ENCODE data around the gene MRPL44.
A peak's percentile ranks its signal among the peaks of the same experiment; 100 is the strongest.

MRPL44 gene

GRCh38 chr2:223954401-223954800 is 2.9 kb upstream of the MRPL44 start:
- Histone ChIP-seq H3K4me3 (no peak overlapping the region), H3K9me3 (no peaks in the 10 kb centered on the region), H3K27ac (no peak overlapping the region), H3K4me1 (peaks cover 0 to 25% (median 19%) of the 10 kb centered on the region in 4 donors), H3K27me3 (no peaks in the 10 kb centered on the region), H3K36me3 (no peaks in the 10 kb centered on the region)
- DNase-seq: no peak
- TF ChIP-seq, protein P1, sequence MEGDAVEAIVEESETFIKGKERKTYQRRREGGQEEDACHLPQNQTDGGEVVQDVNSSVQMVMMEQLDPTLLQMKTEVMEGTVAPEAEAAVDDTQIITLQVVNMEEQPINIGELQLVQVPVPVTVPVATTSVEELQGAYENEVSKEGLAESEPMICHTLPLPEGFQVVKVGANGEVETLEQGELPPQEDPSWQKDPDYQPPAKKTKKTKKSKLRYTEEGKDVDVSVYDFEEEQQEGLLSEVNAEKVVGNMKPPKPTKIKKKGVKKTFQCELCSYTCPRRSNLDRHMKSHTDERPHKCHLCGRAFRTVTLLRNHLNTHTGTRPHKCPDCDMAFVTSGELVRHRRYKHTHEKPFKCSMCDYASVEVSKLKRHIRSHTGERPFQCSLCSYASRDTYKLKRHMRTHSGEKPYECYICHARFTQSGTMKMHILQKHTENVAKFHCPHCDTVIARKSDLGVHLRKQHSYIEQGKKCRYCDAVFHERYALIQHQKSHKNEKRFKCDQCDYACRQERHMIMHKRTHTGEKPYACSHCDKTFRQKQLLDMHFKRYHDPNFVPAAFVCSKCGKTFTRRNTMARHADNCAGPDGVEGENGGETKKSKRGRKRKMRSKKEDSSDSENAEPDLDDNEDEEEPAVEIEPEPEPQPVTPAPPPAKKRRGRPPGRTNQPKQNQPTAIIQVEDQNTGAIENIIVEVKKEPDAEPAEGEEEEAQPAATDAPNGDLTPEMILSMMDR (IDR thresholded peaks at IDR 0.05): no peak
- intact Hi-C loops (cut with DNase I; ENCODE audit: low total_unique reads): no loop called here

DNA sequence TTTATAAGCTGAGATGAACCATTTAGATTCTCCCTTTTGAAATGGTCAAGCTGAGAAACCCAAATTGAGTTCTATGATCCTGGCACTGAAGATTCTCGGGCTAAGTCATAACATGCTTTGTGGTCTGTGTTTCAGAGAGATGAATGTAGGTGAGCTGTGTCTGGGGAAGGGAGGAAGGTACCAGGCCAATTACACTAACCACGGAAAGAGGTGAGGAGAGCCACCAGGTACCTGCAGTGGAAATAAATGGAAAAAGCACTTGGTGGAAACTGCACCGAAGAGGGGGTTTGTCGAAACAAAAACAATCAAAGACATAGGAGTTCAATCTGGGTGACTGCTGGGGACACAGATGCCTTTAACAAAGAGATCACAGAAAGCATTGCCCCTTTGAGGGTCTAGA is 963 bp upstream of the MRPL44 start:
- no peak for DNase-seq
- Histone ChIP-seq H3K27me3 (no peaks in the 10 kb centered on the region), H3K4me1 (peaks cover 0 to 44% (median 37%) of the 10 kb centered on the region in 4 donors), H3K36me3 (peaks cover 0 to 6% (median 0%) of the 10 kb centered on the region in 3 donors), H3K27ac (peak overlapping the region; percentile 87 to 95), H3K4me3 (peak overlapping the region in 1 of 2 donors; percentile 99), H3K9me3 (no peaks in the 10 kb centered on the region)
- intact Hi-C loops (cut with DNase I; ENCODE audit: low total_unique reads): no loop called here
- TF ChIP-seq, protein P1 (IDR thresholded peaks at IDR 0.05): no peak

DNA sequence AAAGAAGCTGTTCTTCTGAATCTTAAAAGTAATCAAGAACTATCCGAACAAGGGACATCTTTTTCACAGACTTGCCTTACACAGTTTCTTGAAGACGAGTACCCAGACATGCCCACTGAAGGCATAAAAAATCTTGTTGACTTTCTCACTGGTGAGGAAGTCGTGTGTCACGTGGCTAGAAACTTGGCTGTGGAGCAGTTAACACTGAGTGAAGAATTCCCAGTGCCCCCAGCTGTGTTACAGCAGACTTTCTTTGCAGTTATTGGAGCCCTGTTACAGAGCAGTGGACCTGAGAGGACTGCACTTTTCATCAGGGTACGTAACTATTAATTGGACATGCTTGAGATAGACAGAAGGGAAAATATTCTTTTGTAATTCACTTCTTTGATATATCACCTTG is 2.4 kb downstream of the MRPL44 start:
- Histone ChIP-seq H3K27me3 (no peaks in the 10 kb centered on the region), H3K4me3 (no peak overlapping the region), H3K9me3 (no peaks in the 10 kb centered on the region), H3K27ac (peak overlapping the region in 1 of 2 donors; percentile 28), H3K36me3 (peaks cover 0 to 12% (median 6%) of the 10 kb centered on the region in 3 donors), H3K4me1 (peaks cover 0 to 69% (median 46%) of the 10 kb centered on the region in 4 donors)
- TF ChIP-seq, protein P1 (IDR thresholded peaks at IDR 0.05): no peak
- DNase-seq: peak in 1 of 2 donors; percentile 63
- intact Hi-C loops (cut with DNase I; ENCODE audit: low total_unique reads): no loop called here

DNA sequence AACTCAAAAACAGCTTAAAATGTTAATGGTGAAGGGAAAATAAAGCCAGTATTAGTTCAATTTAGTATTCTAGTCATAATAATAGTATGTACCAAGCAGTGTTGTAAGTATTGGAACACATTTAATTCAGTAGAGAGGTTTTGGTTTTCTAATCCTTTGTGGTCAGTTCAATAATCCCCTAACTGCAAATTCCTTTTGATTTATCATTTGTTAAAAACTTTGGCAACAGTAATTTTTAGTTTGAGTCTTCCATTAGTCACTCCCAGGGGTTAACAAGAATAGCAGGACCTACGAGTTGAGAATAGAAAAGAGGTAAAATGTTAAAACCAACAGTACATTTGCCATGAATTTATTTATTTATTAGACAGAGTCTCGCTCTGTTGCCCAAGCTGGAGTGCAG is 10.7 kb downstream of the MRPL44 start:
- Histone ChIP-seq H3K27ac (no peak overlapping the region), H3K36me3 (peaks cover 16 to 49% (median 32%) of the 10 kb centered on the region in 3 donors), H3K27me3 (no peaks in the 10 kb centered on the region), H3K4me1 (peaks cover 0 to 8% (median 1%) of the 10 kb centered on the region in 4 donors), H3K9me3 (no peaks in the 10 kb centered on the region), H3K4me3 (no peak overlapping the region)
- intact Hi-C loops (cut with DNase I; ENCODE audit: low total_unique reads): no loop called here
- no peak for DNase-seq
- TF ChIP-seq, protein P1 (IDR thresholded peaks at IDR 0.05): no peak

GRCh38 chr2:223969315-223969714 is 12.1 kb downstream of the MRPL44 start:
- H3K36me3 ChIP-seq: peaks cover 16 to 40% (median 32%) of the 10 kb centered on the region in 3 donors
- no peak overlapping the region for H3K4me3 ChIP-seq
- H3K4me1 ChIP-seq: peaks cover 0 to 2% (median 0%) of the 10 kb centered on the region in 4 donors
- TF ChIP-seq, protein P1 (IDR thresholded peaks at IDR 0.05): no peak
- DNase-seq: no peak
- H3K27me3 ChIP-seq: no peaks in the 10 kb centered on the region
- no peak overlapping the region for H3K27ac ChIP-seq
- no peaks in the 10 kb centered on the region for H3K9me3 ChIP-seq
- intact Hi-C loops (cut with DNase I; ENCODE audit: low total_unique reads): no loop called here

DNA sequence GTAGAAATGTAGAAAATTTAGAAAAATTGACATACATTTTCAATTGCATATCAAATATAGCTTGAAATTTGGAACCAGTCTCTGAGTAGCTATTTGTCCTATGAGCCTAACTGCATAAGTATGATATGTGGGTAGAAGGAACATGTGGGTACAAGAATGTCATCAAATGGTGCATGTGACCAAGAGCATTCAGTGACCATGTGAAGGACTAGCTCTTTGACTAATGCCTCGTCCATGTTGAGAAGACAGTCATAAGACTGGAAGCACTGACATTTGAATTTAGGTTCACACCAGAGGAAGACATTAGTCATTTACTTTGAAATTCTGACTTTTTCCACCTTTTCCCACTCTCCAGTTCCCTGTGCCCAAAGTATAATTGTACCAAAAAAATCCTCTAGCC is 12.6 kb downstream of the MRPL44 start:
- intact Hi-C loops (cut with DNase I; ENCODE audit: low total_unique reads): no loop called here
- DNase-seq: no peak
- H3K27me3 ChIP-seq: no peaks in the 10 kb centered on the region
- TF ChIP-seq, protein P1 (IDR thresholded peaks at IDR 0.05): no peak
- H3K27ac ChIP-seq: no peak overlapping the region
- H3K4me1 ChIP-seq: peaks cover 0 to 2% (median 0%) of the 10 kb centered on the region in 4 donors
- H3K36me3 ChIP-seq: peaks cover 16 to 35% (median 32%) of the 10 kb centered on the region in 3 donors
- H3K4me3 ChIP-seq: no peak overlapping the region
- H3K9me3 ChIP-seq: no peaks in the 10 kb centered on the region
